Measurements from ENCODE around the gene GAPVD1.

Gene GAPVD1

GRCh38 chr9:125405938-125406809 is 144.5 kb downstream of the GAPVD1 start:
- no peak for DNase-seq (ENCODE audit: low read depth in 2 of 2)

GRCh38 chr9:125406810-125407087 is 145.1 kb downstream of the GAPVD1 start:
- no peak for DNase-seq (ENCODE audit: low read depth in 2 of 2)

GRCh38 chr9:125407432-125407973 is 145.9 kb downstream of the GAPVD1 start:
- no peak for DNase-seq (ENCODE audit: low read depth in 2 of 2)

DNA sequence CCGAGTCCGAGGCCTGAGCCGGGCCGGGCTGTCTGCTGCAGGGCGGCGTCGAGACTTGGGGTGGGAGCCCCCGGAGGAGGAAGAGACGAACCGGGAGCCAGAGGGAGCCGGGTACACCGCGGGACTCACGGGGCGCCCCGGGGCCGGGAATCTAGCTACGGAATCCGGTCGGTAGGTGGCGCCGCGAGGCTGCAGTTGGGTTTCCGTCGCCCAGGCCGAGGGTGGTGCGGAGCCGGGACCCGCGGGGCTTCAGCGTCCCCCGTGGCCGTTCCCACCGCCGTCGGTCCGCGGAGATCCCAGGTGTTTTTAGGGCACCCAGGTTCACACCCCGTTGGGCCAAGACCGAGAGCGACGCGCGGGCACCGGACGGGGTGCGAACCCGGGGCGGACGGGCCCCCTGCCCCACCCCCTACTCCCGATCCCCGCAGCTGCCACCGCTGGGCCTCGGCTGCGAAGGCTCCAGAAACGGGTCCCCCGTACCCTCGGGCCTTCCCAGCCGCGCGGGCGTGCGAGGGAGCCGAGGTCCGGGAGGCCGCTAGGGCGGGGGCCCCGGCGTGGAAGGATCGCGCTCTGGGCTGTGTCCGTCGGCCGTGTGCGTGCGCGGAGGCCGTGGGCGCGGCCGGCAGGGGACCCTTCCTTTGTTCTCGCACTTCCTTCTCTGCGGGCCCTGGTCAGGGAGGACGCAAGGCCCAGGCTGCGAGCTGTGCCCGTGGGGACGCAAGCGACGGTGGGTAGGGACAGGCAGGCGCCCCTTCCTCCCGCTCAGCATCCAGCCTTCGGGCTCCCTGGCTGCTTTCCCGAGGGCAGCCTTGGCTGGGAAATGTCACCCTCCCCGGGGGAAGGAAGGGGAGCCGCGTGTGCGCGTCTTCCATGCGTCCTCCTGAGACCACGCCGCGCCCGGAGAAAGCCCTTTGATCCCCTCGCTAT is 146.6 kb downstream of the GAPVD1 start:
- DNase-seq (ENCODE audit: low read depth in 2 of 2) = peak; percentile 47 to 61

DNA sequence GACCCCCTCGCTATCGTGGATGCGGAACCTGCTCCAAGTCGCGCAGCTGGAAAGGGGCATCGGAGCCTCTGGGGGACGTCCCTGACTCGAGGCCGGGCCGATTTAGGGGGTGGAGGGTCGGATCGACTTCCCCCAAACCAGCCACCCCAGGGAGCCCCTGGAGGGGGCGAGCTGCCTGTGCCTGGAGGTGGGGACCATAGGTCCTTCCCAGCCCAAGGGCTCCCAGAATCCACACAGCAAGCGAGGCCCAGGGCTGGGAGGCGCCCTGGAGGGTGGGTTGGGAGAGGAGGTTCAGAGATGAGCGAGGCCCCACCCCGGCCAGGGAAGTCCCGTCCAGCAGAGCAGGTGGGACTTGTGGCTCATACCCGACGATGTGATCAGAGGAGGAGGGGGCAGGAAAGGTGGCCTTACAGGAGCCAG is 147.6 kb downstream of the GAPVD1 start:
- no peak for DNase-seq (ENCODE audit: low read depth in 2 of 2)

GRCh38 chr9:125409637-125410521 is 148.3 kb downstream of the GAPVD1 start:
- no peak for DNase-seq (ENCODE audit: low read depth in 2 of 2)

- no peak for DNase-seq (ENCODE audit: low read depth in 2 of 2)
These were observed 148.9 kb downstream of the GAPVD1 start for GRCh38 chr9:125410522-125410894.

GRCh38 chr9:125411171-125411756 is 149.6 kb downstream of the GAPVD1 start:
- no peak for DNase-seq (ENCODE audit: low read depth in 2 of 2)

DNA sequence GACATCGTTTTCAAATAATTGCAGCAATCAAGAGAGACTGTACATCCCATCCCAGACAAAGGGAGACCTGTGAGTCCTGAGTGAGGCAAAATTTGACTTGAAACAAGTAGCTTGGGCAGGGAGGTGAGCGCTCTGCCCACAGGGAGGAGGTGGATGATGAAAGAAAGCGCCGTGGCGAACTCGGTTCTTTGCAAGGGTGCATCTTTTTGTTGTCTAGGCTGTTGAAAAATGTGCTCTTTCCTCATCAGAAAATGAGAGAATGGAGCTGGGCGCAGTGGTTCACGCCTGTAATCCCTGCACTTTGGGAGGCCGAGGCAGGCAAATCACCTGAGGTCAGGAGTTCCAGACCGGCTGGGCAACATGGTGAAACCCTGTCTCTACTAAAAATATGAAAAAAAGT is 150.5 kb downstream of the GAPVD1 start:
- DNase-seq (ENCODE audit: low read depth in 2 of 2) = no peak

GRCh38 chr9:125413579-125413978 is 152.0 kb downstream of the GAPVD1 start:
- no peak for DNase-seq (ENCODE audit: low read depth in 2 of 2)

DNA sequence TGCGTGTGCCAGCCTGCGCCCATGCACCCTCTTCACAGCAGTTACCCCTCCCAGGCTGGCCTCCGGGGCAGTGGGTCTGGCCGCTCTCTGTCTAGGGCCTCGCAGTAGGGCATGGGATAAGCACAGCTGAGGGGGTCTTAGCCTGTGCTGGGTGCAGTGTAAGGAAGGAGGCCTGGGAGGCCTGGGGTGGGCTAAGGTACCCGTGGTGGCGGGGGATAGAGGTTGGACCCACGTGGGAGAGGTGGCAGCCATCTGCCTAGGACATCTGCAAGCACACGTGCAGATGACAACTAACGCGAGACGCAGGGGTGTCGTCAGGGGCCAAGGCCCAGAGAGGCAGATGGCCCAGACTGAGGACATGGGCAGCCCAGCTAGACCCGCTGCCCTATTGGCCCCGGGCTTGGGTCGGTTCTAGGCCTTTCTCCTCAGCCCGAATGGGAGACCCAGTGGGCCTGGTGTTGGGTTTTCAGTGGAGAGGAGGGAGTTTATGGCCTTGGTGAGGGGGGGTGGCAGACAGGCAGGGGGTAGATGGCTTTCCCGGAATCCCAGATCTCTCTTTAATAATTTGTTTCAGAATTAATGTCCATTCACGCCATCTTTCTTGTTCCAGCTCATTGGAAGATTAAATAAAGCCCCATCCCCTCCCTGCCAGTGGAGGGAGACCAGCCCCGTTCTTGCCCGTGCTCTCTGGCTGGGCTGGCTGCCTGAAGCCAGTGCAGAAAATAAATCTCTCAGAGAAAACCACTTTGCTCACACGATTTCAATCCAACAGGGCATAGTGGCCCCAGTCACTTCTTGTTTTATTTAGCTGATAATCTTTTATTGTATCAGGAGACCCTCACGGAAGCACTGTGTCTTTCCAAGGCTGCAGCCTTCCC is 154.2 kb downstream of the GAPVD1 start:
- no peak for DNase-seq (ENCODE audit: low read depth in 2 of 2)

DNA sequence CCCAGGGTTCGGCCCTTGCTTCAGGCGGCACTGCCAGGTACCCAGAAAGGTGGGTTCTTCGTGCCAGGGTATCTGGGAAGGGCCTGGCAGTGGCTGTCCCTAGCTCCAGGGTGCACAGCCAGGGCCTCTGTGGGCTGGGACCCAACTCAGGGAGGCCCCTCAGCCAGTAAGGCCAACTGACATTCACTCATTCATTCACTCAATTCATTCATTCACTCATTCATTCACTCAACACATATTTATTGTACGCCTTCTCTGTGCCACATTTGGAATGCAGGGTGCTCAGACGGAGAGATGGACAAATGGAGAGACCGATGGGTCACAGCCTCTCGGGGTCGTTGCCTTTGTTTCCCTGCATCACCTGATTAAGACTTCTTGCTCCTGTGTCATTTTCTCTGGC is 154.9 kb downstream of the GAPVD1 start:
- DNase-seq (ENCODE audit: low read depth in 2 of 2) = no peak

Data from stimulated activated CD8-positive, alpha-beta memory T cell treated with anti-CD3 and anti-CD28 coated beads, Interleukin-7, amount 100 ng/mL, for 4 hours (primary cell).